ENCODE results near the gene CSF1R.
"Not testable (repeated sequence)": the region's sequence is repeated elsewhere in the genome, so short reads cannot be mapped to it uniquely, and the experiment has no call there.

Gene CSF1R

GRCh38 chr5:150101023-150101422, 14.7 kb upstream of the CSF1R start:
- H3K4me3 ChIP-seq (ENCODE audit: insufficient read depth, low read depth, low read length, poor library complexity, severe bottlenecking): no peak overlapping the region
- no peak for DNase-seq
- H3K9me3 ChIP-seq (ENCODE audit: control insufficient read depth, low read length): no peaks in the 10 kb centered on the region
- no peak overlapping the region for H3K27ac ChIP-seq (ENCODE audit: insufficient read depth, low read length, poor library complexity, severe bottlenecking)
- no peaks in the 10 kb centered on the region for H3K4me1 ChIP-seq (ENCODE audit: control insufficient read depth, insufficient read depth, low read length, poor library complexity, severe bottlenecking)
- H3K36me3 ChIP-seq (ENCODE audit: control insufficient read depth, insufficient read depth, low read length): no peaks in the 10 kb centered on the region
- no peaks in the 10 kb centered on the region for H3K27me3 ChIP-seq (replicated peaks; ENCODE audit: control insufficient read depth, insufficient read depth, low read length, poor library complexity, severe bottlenecking)

- Histone ChIP-seq H3K27ac (ENCODE audit: insufficient read depth, low read length, poor library complexity, severe bottlenecking) (no peak overlapping the region), H3K4me1 (ENCODE audit: control insufficient read depth, insufficient read depth, low read length, poor library complexity, severe bottlenecking) (no peaks in the 10 kb centered on the region), H3K27me3 (replicated peaks; ENCODE audit: control insufficient read depth, insufficient read depth, low read length, poor library complexity, severe bottlenecking) (no peaks in the 10 kb centered on the region), H3K9me3 (ENCODE audit: control insufficient read depth, low read length) (no peaks in the 10 kb centered on the region), H3K4me3 (ENCODE audit: insufficient read depth, low read depth, low read length, poor library complexity, severe bottlenecking) (no peak overlapping the region), H3K36me3 (ENCODE audit: control insufficient read depth, insufficient read depth, low read length) (no peaks in the 10 kb centered on the region)
- DNase-seq: no peak
Measured at GRCh38 chr5:150097152-150097551, 10.8 kb upstream of the CSF1R start.

GRCh38 chr5:150092159-150092787, 5.9 kb upstream of the CSF1R start:
- H3K4me3 ChIP-seq (ENCODE audit: insufficient read depth, low read depth, low read length, poor library complexity, severe bottlenecking): no peak overlapping the region
- H3K9me3 ChIP-seq (ENCODE audit: control insufficient read depth, low read length): no peaks in the 10 kb centered on the region
- no peak for DNase-seq
- H3K27me3 ChIP-seq (replicated peaks; ENCODE audit: control insufficient read depth, insufficient read depth, low read length, poor library complexity, severe bottlenecking): no peaks in the 10 kb centered on the region
- no peaks in the 10 kb centered on the region for H3K4me1 ChIP-seq (ENCODE audit: control insufficient read depth, insufficient read depth, low read length, poor library complexity, severe bottlenecking)
- H3K36me3 ChIP-seq (ENCODE audit: control insufficient read depth, insufficient read depth, low read length): no peaks in the 10 kb centered on the region
- H3K27ac ChIP-seq (ENCODE audit: insufficient read depth, low read length, poor library complexity, severe bottlenecking): no peak overlapping the region

DNA sequence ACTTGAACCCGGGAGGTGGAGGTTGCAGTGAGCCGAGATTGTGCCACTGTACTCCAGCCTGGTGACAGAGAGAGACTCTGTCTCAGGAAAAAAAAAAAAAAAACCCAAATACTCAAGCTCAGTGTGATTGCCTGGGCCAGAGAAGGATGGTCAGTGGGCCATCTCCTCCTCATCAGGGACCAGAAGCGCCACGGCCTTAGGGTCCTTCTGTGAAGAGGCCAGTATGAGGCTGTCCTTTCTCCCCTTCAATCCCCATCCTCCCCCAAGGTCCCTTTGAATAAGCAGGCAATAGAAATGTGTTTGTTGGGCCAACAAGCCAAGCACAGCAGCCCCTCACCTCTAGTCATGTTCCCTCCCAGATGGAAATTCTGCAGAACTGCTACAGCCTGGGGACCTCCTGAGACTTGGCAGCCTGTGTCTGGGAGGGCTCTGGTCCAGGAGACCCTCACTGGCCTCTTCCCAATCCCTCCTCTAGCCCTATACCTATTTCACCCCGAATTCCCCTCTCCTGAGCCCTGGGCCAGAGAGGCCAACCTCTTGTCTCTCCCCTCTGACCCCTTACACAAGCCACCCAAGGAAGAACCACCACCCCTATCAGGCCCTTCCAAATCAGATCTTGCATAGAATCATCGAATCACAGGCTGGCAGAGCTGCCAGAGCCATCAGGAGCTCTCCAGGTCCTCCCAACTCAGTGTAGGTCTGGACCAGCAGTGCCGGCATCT, 1.0 kb downstream of the CSF1R start:
- H3K9me3 ChIP-seq (ENCODE audit: control insufficient read depth, low read length): no peaks in the 10 kb centered on the region
- no peaks in the 10 kb centered on the region for H3K4me1 ChIP-seq (ENCODE audit: control insufficient read depth, insufficient read depth, low read length, poor library complexity, severe bottlenecking)
- H3K27me3 ChIP-seq (replicated peaks; ENCODE audit: control insufficient read depth, insufficient read depth, low read length, poor library complexity, severe bottlenecking): peaks cover 11% of the 10 kb centered on the region
- H3K4me3 ChIP-seq (ENCODE audit: insufficient read depth, low read depth, low read length, poor library complexity, severe bottlenecking): no peak overlapping the region
- no peak overlapping the region for H3K27ac ChIP-seq (ENCODE audit: insufficient read depth, low read length, poor library complexity, severe bottlenecking)
- no peaks in the 10 kb centered on the region for H3K36me3 ChIP-seq (ENCODE audit: control insufficient read depth, insufficient read depth, low read length)
- DNase-seq: no peak

GRCh38 chr5:150084754-150085153, 1.6 kb downstream of the CSF1R start:
- not testable (repeated sequence) for H3K27ac ChIP-seq (ENCODE audit: insufficient read depth, low read length, poor library complexity, severe bottlenecking); H3K9me3 ChIP-seq (ENCODE audit: control insufficient read depth, low read length); DNase-seq; H3K4me3 ChIP-seq (ENCODE audit: insufficient read depth, low read depth, low read length, poor library complexity, severe bottlenecking); H3K4me1 ChIP-seq (ENCODE audit: control insufficient read depth, insufficient read depth, low read length, poor library complexity, severe bottlenecking); H3K36me3 ChIP-seq (ENCODE audit: control insufficient read depth, insufficient read depth, low read length)
- peaks cover 11% of the 10 kb centered on the region for H3K27me3 ChIP-seq (replicated peaks; ENCODE audit: control insufficient read depth, insufficient read depth, low read length, poor library complexity, severe bottlenecking)

- Histone ChIP-seq H3K9me3 (ENCODE audit: control insufficient read depth, low read length) (no peaks in the 10 kb centered on the region), H3K36me3 (ENCODE audit: control insufficient read depth, insufficient read depth, low read length) (no peaks in the 10 kb centered on the region), H3K27me3 (replicated peaks; ENCODE audit: control insufficient read depth, insufficient read depth, low read length, poor library complexity, severe bottlenecking) (peaks cover 11% of the 10 kb centered on the region), H3K4me3 (ENCODE audit: insufficient read depth, low read depth, low read length, poor library complexity, severe bottlenecking) (no peak overlapping the region), H3K4me1 (ENCODE audit: control insufficient read depth, insufficient read depth, low read length, poor library complexity, severe bottlenecking) (no peaks in the 10 kb centered on the region), H3K27ac (ENCODE audit: insufficient read depth, low read length, poor library complexity, severe bottlenecking) (no peak overlapping the region)
- no peak for DNase-seq
Measured at GRCh38 chr5:150082889-150083288, 3.5 kb downstream of the CSF1R start.

GRCh38 chr5:150082374-150082773, 4.0 kb downstream of the CSF1R start:
- peaks cover 11% of the 10 kb centered on the region for H3K27me3 ChIP-seq (replicated peaks; ENCODE audit: control insufficient read depth, insufficient read depth, low read length, poor library complexity, severe bottlenecking)
- H3K4me1 ChIP-seq (ENCODE audit: control insufficient read depth, insufficient read depth, low read length, poor library complexity, severe bottlenecking): no peaks in the 10 kb centered on the region
- no peak overlapping the region for H3K4me3 ChIP-seq (ENCODE audit: insufficient read depth, low read depth, low read length, poor library complexity, severe bottlenecking)
- H3K9me3 ChIP-seq (ENCODE audit: control insufficient read depth, low read length): no peaks in the 10 kb centered on the region
- no peaks in the 10 kb centered on the region for H3K36me3 ChIP-seq (ENCODE audit: control insufficient read depth, insufficient read depth, low read length)
- no peak for DNase-seq
- no peak overlapping the region for H3K27ac ChIP-seq (ENCODE audit: insufficient read depth, low read length, poor library complexity, severe bottlenecking)

- no peak overlapping the region for H3K27ac ChIP-seq (ENCODE audit: insufficient read depth, low read length, poor library complexity, severe bottlenecking)
- H3K9me3 ChIP-seq (ENCODE audit: control insufficient read depth, low read length): no peaks in the 10 kb centered on the region
- DNase-seq: no peak
- no peak overlapping the region for H3K4me3 ChIP-seq (ENCODE audit: insufficient read depth, low read depth, low read length, poor library complexity, severe bottlenecking)
- peaks cover 11% of the 10 kb centered on the region for H3K27me3 ChIP-seq (replicated peaks; ENCODE audit: control insufficient read depth, insufficient read depth, low read length, poor library complexity, severe bottlenecking)
- H3K36me3 ChIP-seq (ENCODE audit: control insufficient read depth, insufficient read depth, low read length): no peaks in the 10 kb centered on the region
- no peaks in the 10 kb centered on the region for H3K4me1 ChIP-seq (ENCODE audit: control insufficient read depth, insufficient read depth, low read length, poor library complexity, severe bottlenecking)
Measured at GRCh38 chr5:150081541-150082283, 4.6 kb downstream of the CSF1R start.

DNA sequence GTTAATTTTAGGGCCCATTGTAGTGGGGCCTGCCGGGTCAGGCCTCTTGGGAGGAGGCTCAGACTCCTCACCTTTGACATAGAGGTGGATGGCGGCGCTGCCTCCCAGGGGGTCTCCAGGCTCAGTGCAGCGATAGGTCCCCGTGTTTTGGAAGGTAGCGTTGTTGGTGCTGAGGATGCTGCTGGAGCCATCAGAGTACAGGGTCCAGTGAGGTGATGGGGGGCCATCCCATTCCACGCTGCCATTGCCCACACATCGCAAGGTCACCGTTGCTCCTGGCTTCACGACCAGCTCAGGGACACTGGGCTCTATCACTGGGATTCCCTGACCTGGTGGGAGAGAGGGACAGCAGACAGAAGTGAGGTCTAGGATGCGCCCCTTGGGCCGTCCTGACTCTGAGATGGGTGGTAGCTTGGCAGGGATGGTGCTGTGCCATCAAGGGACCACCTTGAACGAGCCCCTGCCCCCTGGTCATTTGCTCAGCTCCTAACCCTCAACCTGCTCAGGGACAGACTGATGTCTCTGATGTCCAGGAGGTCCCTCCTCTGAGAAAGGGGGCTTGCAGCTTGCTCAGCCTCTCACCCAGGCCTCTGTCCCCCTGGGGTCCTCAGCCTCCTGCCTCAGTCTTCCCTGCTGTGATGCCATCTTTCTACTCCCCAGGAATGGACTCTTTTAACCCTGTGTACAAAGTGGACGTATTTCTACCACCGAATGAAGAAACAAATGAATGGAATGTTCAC, 5.5 kb downstream of the CSF1R start:
- H3K4me1 ChIP-seq (ENCODE audit: control insufficient read depth, insufficient read depth, low read length, poor library complexity, severe bottlenecking): no peaks in the 10 kb centered on the region
- no peak overlapping the region for H3K4me3 ChIP-seq (ENCODE audit: insufficient read depth, low read depth, low read length, poor library complexity, severe bottlenecking)
- DNase-seq: no peak
- H3K36me3 ChIP-seq (ENCODE audit: control insufficient read depth, insufficient read depth, low read length): no peaks in the 10 kb centered on the region
- H3K27me3 ChIP-seq (replicated peaks; ENCODE audit: control insufficient read depth, insufficient read depth, low read length, poor library complexity, severe bottlenecking): peaks cover 11% of the 10 kb centered on the region
- H3K9me3 ChIP-seq (ENCODE audit: control insufficient read depth, low read length): no peaks in the 10 kb centered on the region
- no peak overlapping the region for H3K27ac ChIP-seq (ENCODE audit: insufficient read depth, low read length, poor library complexity, severe bottlenecking)

All from effector memory CD4-positive, alpha-beta T cell (primary cell).